Stimulated activated naive CD8-positive, alpha-beta T cell treated with anti-CD3 and anti-CD28 coated beads, Interleukin-15, amount 100 ng/mL, for 72 hours (primary cell): ENCODE results near the gene DGAT2.
A peak's percentile ranks its signal among the peaks of the same experiment; 100 is the strongest.

Experiments
- ATAC-seq: fragments of 150-1000 bp; cut with Tn5 transposase; 2 replicates; pipeline ENCODE4 v1.10.0; 2021; ENCODE audit warnings: mild to moderate bottlenecking, moderate library complexity
- DNase-seq, 2 donors: peaks; one replicate each; pipeline ENCODE4 v3.0.0; 2021 to 2022
- H3K27ac Mint-ChIP-seq, 2 donors: one replicate each; pipeline ENCODE4 v1.8.0; 2022; ENCODE audit warnings: mild to moderate bottlenecking in 2 of 2, mixed read lengths in 2 of 2, moderate library complexity in 2 of 2
- H3K27me3 Mint-ChIP-seq: one replicate; pipeline ENCODE4 v1.8.0; 2022; ENCODE audit warnings: mixed read lengths
- H3K4me1 Mint-ChIP-seq: one replicate; pipeline ENCODE4 v1.8.0; 2022; ENCODE audit warnings: mild to moderate bottlenecking, mixed read lengths
- H3K4me3 Mint-ChIP-seq, 2 donors: one replicate each; pipeline ENCODE4 v1.8.0; 2022; ENCODE audit warnings: mild to moderate bottlenecking in 2 of 2, mixed read lengths in 2 of 2, moderate library complexity in 1 of 2
- H3K9me3 Mint-ChIP-seq, 2 donors: one replicate each; pipeline ENCODE4 v1.8.0; 2022; ENCODE audit warnings: mixed read lengths in 2 of 2

DGAT2 gene

DNA sequence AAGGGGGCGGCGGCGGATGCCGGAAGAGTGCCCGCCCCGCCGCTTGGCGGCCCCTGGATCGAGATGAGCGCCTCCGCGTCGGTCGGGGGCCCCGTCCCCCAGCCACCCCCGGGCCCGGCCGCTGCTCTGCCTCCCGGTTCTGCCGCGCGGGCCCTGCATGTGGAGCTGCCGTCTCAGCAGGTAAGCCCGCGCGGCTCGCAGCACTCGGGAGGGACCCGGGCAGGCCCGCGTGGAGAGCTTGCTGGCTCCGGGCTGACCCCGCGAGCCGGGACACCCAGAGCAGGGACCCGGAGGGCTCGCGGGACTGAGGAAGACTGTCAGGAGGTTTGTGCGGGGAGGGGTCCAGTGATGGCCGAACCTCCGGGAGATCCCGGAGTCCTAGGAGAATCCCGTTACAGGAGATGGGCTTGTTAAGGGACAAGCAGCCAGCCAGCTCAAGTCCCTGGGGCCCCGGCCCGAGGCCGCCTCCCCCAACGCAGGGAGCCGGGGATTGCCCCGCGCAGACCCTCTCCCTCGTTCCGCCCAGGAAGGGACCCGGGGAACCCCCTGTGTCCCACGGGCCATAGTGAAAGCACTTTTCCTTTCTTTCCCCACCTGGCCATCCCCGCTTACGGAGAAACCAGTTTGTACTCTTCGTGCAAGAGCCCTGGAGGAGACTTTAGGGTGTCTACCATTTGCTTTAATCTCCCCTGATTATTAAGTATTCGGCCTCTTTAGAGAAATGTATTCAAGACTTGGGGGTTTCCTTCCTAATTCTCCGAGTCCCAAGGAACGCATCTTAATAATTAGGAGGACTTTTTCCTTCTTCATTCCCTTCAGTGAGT lies 47.0 kb downstream of the DGAT2 start:
- Mint-ChIP-seq H3K4me1 (peaks cover 14% of the 10 kb centered on the region), H3K4me3 (no peak overlapping the region), H3K9me3 (no peaks in the 10 kb centered on the region), H3K27me3 (no peaks in the 10 kb centered on the region), H3K27ac (peak overlapping the region in 1 of 2 donors; percentile 95)
- ATAC-seq: peak; percentile 60
- DNase-seq: no peak

DNA sequence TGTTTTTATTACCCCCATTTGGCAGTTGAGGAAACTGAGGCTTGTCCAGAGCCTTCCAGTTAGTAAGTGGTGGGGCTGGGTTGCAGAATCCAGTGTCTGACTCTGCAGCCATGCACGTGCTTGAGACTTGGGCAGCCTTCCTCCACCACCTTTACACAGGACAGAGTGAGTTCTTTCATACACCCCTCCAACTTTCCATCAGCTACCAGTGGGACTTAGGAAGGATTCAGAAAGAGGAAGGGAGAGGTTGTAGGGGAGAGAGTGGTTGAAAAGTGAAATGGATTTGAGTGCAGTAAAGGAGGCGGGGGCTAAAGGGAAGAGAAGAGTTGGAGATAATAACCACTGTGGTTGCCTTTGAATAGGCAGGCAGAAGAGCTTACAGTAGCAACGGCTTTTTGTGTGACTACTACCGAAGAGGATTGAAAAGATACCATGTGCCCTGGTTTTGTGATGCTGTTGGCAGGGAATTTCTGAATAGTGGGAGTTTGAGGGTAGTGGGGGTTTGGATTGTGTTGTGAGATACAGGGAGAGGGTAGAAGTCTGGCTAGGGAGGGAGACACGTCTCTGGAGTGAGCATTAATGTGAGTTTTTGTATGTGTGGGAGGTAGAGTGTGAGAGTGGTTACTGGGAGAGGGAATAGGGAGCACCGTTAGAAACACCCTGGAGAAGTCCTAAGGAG lies 48.1 kb downstream of the DGAT2 start:
- DNase-seq: no peak
- Mint-ChIP-seq H3K4me1 (peaks cover 24% of the 10 kb centered on the region), H3K4me3 (no peak overlapping the region), H3K27me3 (no peaks in the 10 kb centered on the region), H3K9me3 (no peaks in the 10 kb centered on the region), H3K27ac (no peak overlapping the region)
- ATAC-seq: no peak

DNA sequence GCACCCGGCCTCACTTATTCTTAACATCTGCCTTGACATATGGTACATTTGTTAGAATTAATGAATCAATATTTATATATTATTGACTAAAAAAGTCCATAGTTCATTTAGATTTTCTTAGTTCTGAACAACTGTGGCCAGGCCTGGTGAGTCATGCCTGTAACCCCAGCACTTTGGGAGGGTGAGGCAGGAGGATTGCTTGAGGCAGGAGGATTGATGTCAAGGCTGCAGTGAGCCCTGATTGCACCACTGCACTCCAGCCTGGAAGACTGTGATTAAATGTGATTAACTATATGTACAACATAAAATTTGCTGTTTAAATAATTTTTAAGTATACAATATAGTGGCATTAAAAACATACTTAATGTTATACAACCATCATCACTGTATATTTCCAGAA lies 52.1 kb downstream of the DGAT2 start:
- no peak for DNase-seq
- H3K9me3 Mint-ChIP-seq: no peaks in the 10 kb centered on the region
- no peak overlapping the region for H3K27ac Mint-ChIP-seq
- peaks cover 41% of the 10 kb centered on the region for H3K4me1 Mint-ChIP-seq
- H3K4me3 Mint-ChIP-seq: no peak overlapping the region
- no peak for ATAC-seq
- H3K27me3 Mint-ChIP-seq: no peaks in the 10 kb centered on the region

DNA sequence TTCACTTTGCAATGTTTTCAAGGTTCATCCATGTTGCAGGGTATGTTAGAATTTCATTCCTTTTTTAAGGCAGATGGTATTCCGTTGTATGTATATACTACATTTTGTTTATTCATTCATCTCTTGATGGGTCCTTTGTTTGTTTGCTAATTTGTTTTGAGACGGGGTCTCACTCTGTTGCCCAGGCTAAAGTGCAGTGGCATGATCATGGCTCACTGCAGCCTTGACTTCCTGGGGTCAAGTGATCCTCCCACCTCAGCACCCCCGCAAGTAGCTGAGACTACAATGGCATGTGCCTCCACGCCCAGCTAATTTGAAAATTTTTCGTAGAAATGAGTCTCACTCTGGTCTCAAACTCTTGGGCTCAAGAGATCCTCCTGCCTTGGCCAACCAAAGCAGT lies 52.6 kb downstream of the DGAT2 start:
- H3K4me1 Mint-ChIP-seq: peaks cover 45% of the 10 kb centered on the region
- no peak for ATAC-seq
- H3K27ac Mint-ChIP-seq: no peak overlapping the region
- H3K4me3 Mint-ChIP-seq: no peak overlapping the region
- DNase-seq: no peak
- H3K9me3 Mint-ChIP-seq: no peaks in the 10 kb centered on the region
- H3K27me3 Mint-ChIP-seq: no peaks in the 10 kb centered on the region

DNA sequence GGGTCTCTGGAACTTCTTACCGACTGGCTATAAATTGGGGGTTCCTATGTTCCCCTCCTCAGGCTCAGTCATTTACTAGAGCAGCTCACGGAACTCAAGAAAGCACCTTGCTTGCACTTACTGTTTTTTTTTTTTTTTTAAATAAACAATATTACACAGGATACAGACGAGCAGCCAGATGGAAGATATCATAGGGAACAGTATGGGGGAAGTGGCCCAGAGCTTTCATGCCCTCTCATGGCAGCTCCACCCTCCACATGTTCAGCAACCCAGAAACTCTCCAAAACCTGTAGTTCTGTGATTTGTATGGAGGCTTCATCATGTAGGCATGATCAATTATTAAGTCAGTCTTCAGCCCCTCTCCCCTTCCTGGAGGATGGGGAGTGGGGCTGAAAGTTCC lies 54.0 kb downstream of the DGAT2 start:
- no peak for ATAC-seq
- no peaks in the 10 kb centered on the region for H3K9me3 Mint-ChIP-seq
- H3K4me1 Mint-ChIP-seq: peaks cover 54% of the 10 kb centered on the region
- H3K4me3 Mint-ChIP-seq: no peak overlapping the region
- no peak for DNase-seq
- no peak overlapping the region for H3K27ac Mint-ChIP-seq
- no peaks in the 10 kb centered on the region for H3K27me3 Mint-ChIP-seq

DNA sequence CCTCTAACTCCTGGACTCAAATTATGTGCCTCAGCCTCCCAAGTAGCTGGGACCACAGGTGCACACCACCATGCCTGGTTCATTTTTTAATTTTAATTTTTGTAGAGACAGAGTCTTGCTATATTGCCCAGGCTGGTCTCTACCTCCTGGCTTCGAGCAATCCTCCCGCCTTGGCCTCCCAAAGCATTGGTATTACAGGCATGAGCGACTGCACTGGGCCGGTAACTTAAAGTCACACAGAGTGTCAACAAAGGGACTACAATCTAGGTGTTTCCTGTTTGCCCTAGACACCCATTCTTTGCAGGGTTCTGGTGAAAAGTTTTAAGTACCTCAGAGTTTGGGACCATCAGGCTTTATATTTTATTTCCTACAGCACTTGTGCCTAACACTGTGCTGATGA lies 54.8 kb downstream of the DGAT2 start:
- no peak for ATAC-seq
- DNase-seq: no peak
- H3K4me3 Mint-ChIP-seq: no peak overlapping the region
- H3K27me3 Mint-ChIP-seq: no peaks in the 10 kb centered on the region
- H3K27ac Mint-ChIP-seq: no peak overlapping the region
- no peaks in the 10 kb centered on the region for H3K9me3 Mint-ChIP-seq
- H3K4me1 Mint-ChIP-seq: peaks cover 49% of the 10 kb centered on the region

DNA sequence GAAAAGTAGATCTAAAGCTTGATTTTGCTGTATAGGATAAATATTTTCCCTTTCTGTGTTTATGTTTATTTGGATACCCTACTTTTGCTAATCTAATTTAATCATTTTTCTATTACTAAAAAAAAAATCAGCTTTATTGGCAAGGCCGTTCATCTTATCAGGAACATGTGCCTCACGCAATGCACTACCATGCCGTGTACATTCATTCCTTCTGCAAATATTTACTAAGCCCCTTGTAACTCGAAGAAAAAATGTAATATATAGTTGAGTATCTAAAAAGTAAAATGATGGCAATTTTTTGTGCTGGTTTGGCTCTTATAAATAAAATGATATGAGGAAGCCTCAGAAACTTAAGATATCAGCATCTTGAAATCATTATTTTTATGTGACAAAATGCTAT lies 55.4 kb downstream of the DGAT2 start:
- ATAC-seq (no peak), DNase-seq (no peak)
- Mint-ChIP-seq H3K4me3 (no peak overlapping the region), H3K9me3 (no peaks in the 10 kb centered on the region), H3K4me1 (peaks cover 49% of the 10 kb centered on the region), H3K27ac (no peak overlapping the region), H3K27me3 (no peaks in the 10 kb centered on the region)

DNA sequence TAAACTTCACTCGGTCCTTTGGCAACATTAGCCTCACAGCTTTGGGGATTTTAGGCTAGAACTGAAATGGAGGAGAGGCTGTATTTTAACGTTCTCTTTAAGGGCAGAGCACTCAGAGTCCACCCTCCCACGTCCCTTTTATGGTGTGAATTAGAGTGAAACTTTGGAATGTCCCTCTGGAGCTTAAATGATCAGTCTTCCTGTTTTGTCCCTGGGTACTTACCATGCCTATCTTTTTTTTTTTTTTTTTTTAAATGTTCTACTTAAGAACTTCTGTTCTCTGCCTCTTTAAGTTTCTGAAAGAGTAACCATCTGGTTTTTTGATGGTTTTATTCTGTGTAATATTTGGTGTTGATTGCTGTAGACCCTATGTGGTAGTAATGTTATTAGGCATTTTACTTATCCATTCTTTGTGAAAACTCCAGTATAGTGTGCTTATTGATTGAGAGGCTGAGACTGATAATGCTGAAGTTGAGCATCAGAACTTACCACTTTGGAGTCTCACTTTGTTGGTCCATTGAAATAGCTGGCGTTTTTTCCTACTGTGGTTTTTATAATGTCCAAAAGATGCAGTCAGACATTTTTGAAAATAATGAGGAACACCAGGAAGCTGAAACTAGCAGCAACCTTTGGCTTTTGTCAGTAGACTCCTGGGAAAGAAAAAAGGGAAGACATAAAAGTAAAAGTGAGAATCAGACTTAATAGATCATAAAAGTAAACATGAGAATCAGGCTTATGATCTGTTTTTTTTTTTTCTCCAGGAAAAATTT lies 58.1 kb downstream of the DGAT2 start:
- ATAC-seq (no peak), DNase-seq (no peak)
- no peaks in the 10 kb centered on the region for H3K9me3 Mint-ChIP-seq
- H3K4me1 Mint-ChIP-seq: peaks cover 40% of the 10 kb centered on the region
- H3K27me3 Mint-ChIP-seq: no peaks in the 10 kb centered on the region
- peak overlapping the region in 1 of 2 donors; percentile 10 for H3K27ac Mint-ChIP-seq
- no peak overlapping the region for H3K4me3 Mint-ChIP-seq

DNA sequence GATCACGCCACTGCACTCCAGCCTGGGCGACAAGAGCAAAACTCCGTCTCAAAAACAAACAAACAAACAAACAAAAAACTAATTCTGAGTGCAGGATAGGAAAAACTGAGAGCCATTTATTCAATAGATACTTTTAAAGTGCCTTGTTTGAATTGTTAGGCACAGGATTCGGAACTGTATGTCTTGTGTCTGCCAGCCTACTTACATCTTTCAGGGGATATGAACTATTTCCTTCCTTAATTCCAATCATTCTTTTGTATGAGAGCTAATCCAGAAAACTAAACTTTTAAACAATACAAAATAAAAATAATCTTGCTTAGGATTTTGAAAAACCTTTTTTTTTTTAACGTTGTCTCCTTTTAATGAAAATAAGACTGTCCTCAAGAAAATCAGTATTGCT lies 59.0 kb downstream of the DGAT2 start:
- H3K27ac Mint-ChIP-seq: no peak overlapping the region

DNA sequence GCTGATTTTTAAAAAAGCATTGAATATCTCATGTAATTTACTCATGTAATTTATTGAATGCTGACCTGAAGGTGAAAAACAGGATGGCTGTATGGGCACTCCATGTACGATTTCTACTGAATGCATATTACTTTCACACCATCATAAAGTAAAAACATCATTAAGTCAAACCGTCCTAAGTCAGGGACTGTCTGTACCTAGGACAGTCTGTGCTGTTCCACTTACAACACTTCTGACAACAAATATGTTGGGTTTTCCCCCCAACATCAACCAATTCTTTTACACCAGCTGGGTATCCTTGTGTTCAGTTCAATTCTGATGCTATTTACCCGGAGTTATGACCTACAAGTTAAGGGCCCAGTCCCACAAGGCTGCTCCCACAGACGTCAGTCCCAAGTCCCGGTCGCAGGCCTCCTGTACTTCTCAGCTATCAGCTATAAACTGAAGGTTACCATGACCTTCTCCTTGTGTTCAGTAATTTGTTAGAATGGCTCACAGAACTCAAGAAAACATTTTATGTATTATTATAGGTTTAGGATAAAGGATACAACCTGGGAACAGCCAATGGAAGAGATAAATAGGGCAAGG lies 63.4 kb downstream of the DGAT2 start:
- peaks cover 7% of the 10 kb centered on the region for H3K4me1 Mint-ChIP-seq
- no peak overlapping the region for H3K4me3 Mint-ChIP-seq
- DNase-seq (no peak), ATAC-seq (no peak)
- H3K27me3 Mint-ChIP-seq: no peaks in the 10 kb centered on the region
- no peaks in the 10 kb centered on the region for H3K9me3 Mint-ChIP-seq
- peak overlapping the region in 1 of 2 donors; percentile 68 for H3K27ac Mint-ChIP-seq

More for the DNA sequence above, 59.0 kb downstream of the DGAT2 start:
- peaks cover 31% of the 10 kb centered on the region for H3K4me1 Mint-ChIP-seq
- no peaks in the 10 kb centered on the region for H3K27me3 Mint-ChIP-seq
- DNase-seq: no peak
- no peaks in the 10 kb centered on the region for H3K9me3 Mint-ChIP-seq
- H3K4me3 Mint-ChIP-seq: no peak overlapping the region
- ATAC-seq: no peak

DNA sequence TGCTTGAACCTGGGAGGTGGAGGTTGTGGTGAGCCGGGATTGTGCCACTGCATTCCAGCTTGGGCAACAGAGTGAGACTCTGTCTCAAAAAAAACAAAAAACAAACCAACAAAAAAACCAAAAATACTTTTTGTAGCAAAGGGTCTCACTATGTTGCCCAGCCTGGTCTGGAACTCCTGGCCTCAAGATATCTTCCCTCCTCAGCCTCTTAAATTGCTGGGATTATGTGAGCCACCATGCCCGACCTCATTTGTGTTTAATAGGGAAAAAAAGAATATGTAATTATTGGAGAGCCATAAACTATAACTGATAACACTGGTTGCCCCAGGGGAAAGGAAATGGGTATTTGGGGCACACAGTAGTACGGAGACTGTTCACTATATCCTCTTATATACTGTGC lies 66.2 kb downstream of the DGAT2 start:
- ATAC-seq (no peak), DNase-seq (no peak)
- no peak overlapping the region for H3K27ac Mint-ChIP-seq
- no peaks in the 10 kb centered on the region for H3K27me3 Mint-ChIP-seq
- no peaks in the 10 kb centered on the region for H3K9me3 Mint-ChIP-seq
- H3K4me1 Mint-ChIP-seq: peaks cover 6% of the 10 kb centered on the region
- H3K4me3 Mint-ChIP-seq: no peak overlapping the region

DNA sequence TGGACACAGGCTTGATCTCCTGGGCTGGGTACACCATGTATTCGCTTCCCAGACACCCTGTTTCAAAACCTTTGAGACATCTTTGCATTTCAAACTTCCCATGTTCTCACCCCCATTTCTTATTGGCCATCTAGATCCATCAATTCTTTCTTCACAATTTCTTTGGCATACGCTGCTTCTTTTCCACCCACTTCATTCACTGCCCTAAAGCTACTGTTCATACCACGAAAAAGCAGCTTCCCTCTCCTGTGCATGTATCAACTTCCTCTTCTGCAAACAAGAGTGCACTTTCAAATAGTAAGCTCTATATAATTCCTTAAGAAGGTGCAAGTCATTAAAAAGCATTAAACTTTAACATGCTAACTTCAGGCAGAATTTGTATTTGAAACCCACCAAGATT lies 67.8 kb downstream of the DGAT2 start:
- H3K27me3 Mint-ChIP-seq: no peaks in the 10 kb centered on the region
- DNase-seq (no peak), ATAC-seq (no peak)
- H3K4me3 Mint-ChIP-seq: no peak overlapping the region
- no peak overlapping the region for H3K27ac Mint-ChIP-seq
- H3K9me3 Mint-ChIP-seq: no peaks in the 10 kb centered on the region
- H3K4me1 Mint-ChIP-seq: peaks cover 12% of the 10 kb centered on the region

DNA sequence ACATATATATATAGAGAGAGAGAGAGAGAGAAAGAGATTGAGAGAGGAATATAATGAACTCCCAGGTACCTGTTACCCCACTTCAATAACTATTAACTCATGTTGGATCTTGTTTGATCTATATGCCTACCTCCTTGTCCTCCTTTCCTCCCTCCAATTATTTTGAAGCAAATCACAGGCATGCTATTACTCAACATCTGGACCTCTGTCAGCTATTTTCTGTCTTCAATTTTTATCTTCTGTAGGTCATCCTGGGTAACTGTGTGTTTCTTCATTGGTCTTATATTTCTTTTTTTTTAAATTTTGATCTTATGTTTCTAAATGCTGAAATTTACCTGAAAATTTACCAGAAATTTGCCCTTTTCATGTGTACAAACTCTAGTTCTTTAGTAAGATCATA lies 71.3 kb downstream of the DGAT2 start:
- no peak for DNase-seq
- Mint-ChIP-seq H3K9me3 (no peaks in the 10 kb centered on the region), H3K4me3 (no peak overlapping the region), H3K27ac (no peak overlapping the region), H3K27me3 (no peaks in the 10 kb centered on the region), H3K4me1 (peaks cover 17% of the 10 kb centered on the region)
- no peak for ATAC-seq

DNA sequence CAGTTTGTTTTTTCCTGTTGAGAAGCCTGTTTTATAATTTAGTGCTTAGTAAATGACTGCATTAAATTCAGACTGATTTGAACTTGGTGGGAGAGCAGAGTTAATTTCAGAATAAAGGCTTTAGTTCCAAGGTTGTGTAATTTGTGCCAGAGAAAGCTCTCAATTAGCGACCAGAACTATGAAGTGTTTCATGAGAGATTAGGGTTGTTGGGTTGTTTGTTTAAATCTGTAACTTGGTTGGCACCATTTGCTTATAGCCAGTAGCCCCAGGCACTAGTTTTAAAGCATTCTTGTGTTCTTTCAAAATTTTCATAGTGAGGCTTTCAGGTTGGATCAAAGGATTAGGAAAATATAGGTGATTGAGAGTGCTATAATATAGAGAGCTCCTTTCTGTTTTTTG lies 71.9 kb downstream of the DGAT2 start:
- Mint-ChIP-seq H3K4me1 (peaks cover 17% of the 10 kb centered on the region), H3K9me3 (no peaks in the 10 kb centered on the region), H3K4me3 (no peak overlapping the region), H3K27ac (no peak overlapping the region), H3K27me3 (no peaks in the 10 kb centered on the region)
- DNase-seq (no peak), ATAC-seq (no peak)

DNA sequence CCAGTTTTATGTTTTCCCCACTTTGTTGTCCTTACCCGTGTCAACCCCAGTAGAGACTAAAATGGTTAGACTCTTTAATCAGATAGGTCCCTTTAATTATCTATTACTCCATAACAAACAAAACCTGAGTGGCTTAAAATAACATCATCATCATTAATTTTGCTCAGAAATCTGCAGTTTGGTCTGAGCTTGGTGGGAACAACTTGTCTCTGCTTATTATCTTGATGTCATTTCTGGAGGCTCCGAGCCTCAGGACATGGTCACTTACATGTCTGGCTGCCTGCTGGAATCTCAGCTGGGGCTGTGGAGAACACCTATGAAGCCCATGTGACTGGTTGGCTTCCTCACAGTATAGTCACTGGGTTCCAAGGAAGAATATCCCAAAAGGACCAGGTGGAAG lies 73.2 kb downstream of the DGAT2 start:
- Mint-ChIP-seq H3K27ac (no peak overlapping the region), H3K4me3 (no peak overlapping the region), H3K9me3 (no peaks in the 10 kb centered on the region), H3K4me1 (peaks cover 16% of the 10 kb centered on the region), H3K27me3 (no peaks in the 10 kb centered on the region)
- ATAC-seq (no peak), DNase-seq (no peak)

DNA sequence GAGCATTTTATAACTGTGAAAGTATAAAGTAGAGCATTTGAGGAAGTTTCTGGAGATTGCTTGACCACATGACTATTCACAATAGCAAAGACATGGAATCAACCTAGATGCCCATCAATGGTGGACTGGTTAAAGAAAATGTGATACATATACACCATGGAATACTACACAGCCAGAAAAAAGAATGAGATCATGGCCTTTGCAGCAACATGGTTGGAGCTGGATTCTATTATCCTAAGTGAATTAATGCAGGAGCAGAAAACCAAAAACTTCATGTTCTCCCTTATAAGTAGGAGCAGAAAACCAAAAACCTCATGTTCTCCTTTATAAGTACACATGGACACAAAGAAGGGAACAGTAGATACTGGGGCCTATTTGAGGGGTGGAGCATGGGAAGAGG lies 76.7 kb downstream of the DGAT2 start:
- H3K4me1 Mint-ChIP-seq: peaks cover 21% of the 10 kb centered on the region
- no peaks in the 10 kb centered on the region for H3K9me3 Mint-ChIP-seq
- no peak for DNase-seq
- no peak overlapping the region for H3K4me3 Mint-ChIP-seq
- no peak for ATAC-seq
- H3K27ac Mint-ChIP-seq: no peak overlapping the region
- H3K27me3 Mint-ChIP-seq: no peaks in the 10 kb centered on the region
